Lung (tissue), 12 donors: ENCODE measurements around the gene LYST. TPM values are rescaled to one million over a fixed set of nuclear protein-coding genes. Genes with fewer than 3 reads are reported as not detected.

Experiments
- ATAC-seq: fragments of 200-7000 bp; cut with Tn5 transposase; one replicate; pipeline ENCODE4 v1.9.1; 2020; ENCODE audit warnings: moderate number of reproducible peaks; ENCODE audit not compliant: insufficient read depth, low FRiP score
- DNase-seq, 3 donors: peaks; one replicate each; pipeline ENCODE4 v3.0.0-alpha.2; 2013 to 2017
- H3K27ac ChIP-seq, 2 donors: one replicate each; pipeline ENCODE4 v1.5.1; 2013; ENCODE audit warnings: mild to moderate bottlenecking in 2 of 2, moderate library complexity in 2 of 2, control low read depth in 1 of 2, inconsistent platforms in 1 of 2, low read depth in 1 of 2, low read length in 1 of 2
- H3K27me3 ChIP-seq, 3 donors: one replicate each; pipeline ENCODE4 v1.5.1; 2013; ENCODE audit warnings: low read length in 2 of 3; ENCODE audit not compliant: control insufficient read depth in 3 of 3, insufficient read depth in 3 of 3
- H3K36me3 ChIP-seq, 4 donors: one replicate each; pipeline ENCODE4 v1.5.1; 2013; ENCODE audit warnings: low read length in 4 of 4, mild to moderate bottlenecking in 1 of 4, moderate library complexity in 1 of 4; ENCODE audit not compliant: control insufficient read depth in 4 of 4, insufficient read depth in 4 of 4
- H3K4me1 ChIP-seq, 5 donors: one replicate each; pipeline ENCODE4 v1.5.1; 2013; ENCODE audit warnings: low read length in 5 of 5, mild to moderate bottlenecking in 2 of 5, moderate library complexity in 1 of 5; ENCODE audit not compliant: control insufficient read depth in 5 of 5, insufficient read depth in 5 of 5
- H3K4me3 ChIP-seq: one replicate; pipeline ENCODE4 v1.5.1; 2013; ENCODE audit warnings: mild to moderate bottlenecking, control low read depth, moderate library complexity
- H3K9ac ChIP-seq, 2 donors: one replicate each; pipeline ENCODE4 v1.5.1; 2013; ENCODE audit warnings: low read length in 2 of 2, control low read depth in 1 of 2; ENCODE audit not compliant: insufficient read depth in 1 of 2
- H3K9me3 ChIP-seq, 4 donors: one replicate each; pipeline ENCODE4 v1.5.1; 2013; ENCODE audit warnings: low read length in 3 of 4, mild to moderate bottlenecking in 1 of 4, moderate library complexity in 1 of 4; ENCODE audit not compliant: control insufficient read depth in 4 of 4, insufficient read depth in 3 of 4
- WGBS, 2 donors: extraction: QIAGEN DNeasy Blood & Tissue Kit; methylation state at CpG; one replicate each; pipeline ENCODE4 v1.1.7; 2013; 5-methylcytosine and 5-hydroxymethylcytosine counted together
- polyA plus RNA-seq, 2 donors: library from polyadenylated mRNA; stranded (reverse); fragments of 200-250 nt; gene quantifications; one replicate each; pipeline ENCODE4 v1.2.1, GENCODE V29; 2013
- total RNA-seq, 2 donors: library from RNA; depleted of rRNA in 1 of 2; stranded (reverse); fragments of >200 nt in 1 of 2; gene quantifications; one replicate each; pipeline ENCODE4 v1.2.1, GENCODE V29; 2014 to 2021
- TF ChIP-seq, protein P1 (sequence below): IDR thresholded peaks from 2 replicates; pipeline ENCODE4 v1.5.1; 2012; ENCODE audit warnings: mild to moderate bottlenecking; ENCODE audit errors: control extremely low read depth, extremely low read depth
- donor health status: control.
- donor health status: control.
- donor health status: Bipolar disorder and iron deficiency.
- donor health status: healthy.
- donor health status: DM: yes; HTN: yes; CAD: no.

LYST gene
- total and polyA plus RNA-seq, 4 donors, result 9.8 to 82.7 (median 31.7) TPM

DNA sequence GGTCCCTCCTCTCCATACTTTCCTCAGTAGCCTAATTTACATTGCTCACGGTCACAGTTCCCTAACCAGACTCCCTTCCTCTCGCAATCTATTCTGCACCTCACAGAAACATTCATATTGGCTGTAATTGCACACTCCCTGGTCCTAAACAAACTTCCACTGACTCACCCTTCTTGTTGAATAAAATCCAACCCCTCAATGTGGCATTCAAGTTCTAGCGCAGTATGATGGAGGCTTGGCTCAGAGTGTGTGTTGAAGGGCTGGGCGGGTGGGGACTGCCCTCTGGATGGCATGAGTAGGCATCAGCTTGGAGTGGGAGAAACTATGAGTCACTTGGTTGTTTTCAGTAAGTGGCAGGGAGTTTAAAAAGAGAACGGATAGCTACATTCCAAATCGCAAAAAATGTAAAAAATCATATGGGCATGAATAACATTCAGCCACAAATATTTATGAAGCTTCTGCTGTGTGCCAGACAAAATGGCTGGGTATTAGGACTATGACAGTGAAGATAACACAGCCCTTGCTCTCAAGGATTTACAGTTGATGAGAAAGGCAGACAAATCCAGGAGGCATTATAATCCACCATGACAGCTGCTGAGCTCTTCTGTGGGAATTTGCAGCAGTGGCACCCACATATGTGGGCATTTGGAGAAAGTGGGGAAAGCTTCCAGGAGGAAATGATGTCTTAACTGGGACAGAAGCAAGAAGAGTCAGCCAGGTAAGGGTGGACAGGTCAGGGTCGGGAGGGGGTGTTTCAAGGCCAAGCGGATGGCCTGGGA is 42.2 kb upstream of the LYST start:
- Histone ChIP-seq H3K36me3 (no peaks in the 10 kb centered on the region), H3K4me1 (peaks cover 0 to 2% (median 0%) of the 10 kb centered on the region in 5 donors), H3K27ac (peak overlapping the region in 1 of 2 donors; percentile 88), H3K27me3 (no peaks in the 10 kb centered on the region), H3K9me3 (no peaks in the 10 kb centered on the region), H3K4me3 (no peak overlapping the region), H3K9ac (no peak overlapping the region)
- peak; percentile 49 for ATAC-seq
- TF ChIP-seq, protein P1, sequence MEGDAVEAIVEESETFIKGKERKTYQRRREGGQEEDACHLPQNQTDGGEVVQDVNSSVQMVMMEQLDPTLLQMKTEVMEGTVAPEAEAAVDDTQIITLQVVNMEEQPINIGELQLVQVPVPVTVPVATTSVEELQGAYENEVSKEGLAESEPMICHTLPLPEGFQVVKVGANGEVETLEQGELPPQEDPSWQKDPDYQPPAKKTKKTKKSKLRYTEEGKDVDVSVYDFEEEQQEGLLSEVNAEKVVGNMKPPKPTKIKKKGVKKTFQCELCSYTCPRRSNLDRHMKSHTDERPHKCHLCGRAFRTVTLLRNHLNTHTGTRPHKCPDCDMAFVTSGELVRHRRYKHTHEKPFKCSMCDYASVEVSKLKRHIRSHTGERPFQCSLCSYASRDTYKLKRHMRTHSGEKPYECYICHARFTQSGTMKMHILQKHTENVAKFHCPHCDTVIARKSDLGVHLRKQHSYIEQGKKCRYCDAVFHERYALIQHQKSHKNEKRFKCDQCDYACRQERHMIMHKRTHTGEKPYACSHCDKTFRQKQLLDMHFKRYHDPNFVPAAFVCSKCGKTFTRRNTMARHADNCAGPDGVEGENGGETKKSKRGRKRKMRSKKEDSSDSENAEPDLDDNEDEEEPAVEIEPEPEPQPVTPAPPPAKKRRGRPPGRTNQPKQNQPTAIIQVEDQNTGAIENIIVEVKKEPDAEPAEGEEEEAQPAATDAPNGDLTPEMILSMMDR, result no peak
- no peak for DNase-seq
- 64 to 79% methylated on average over 8 of the region's 8 CpGs for WGBS, 2 donors

DNA sequence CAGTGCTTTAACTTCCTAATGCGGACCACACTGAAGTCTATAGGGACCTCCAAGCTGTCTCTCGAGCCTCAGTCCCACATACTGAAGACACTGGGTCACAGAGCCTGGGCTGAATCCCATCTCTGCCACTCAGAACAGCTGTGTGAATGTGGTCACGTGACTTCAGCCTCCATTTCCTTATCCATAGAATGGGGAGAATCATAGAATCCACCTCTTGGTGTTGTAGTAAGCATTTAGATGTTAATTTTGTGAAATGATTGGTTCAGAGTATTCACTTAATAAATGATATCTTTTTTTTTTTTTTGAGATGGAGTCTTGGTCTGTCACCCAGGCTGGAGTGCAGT is 41.2 kb upstream of the LYST start:
- peaks cover 0 to 5% (median 0%) of the 10 kb centered on the region in 5 donors for H3K4me1 ChIP-seq
- no peaks in the 10 kb centered on the region for H3K36me3 ChIP-seq
- no peak overlapping the region for H3K27ac ChIP-seq
- ATAC-seq (no peak), DNase-seq (no peak)
- no peaks in the 10 kb centered on the region for H3K9me3 ChIP-seq
- WGBS, 2 donors, result 88 to 90% methylated on average over 3 of the region's 3 CpGs
- no peaks in the 10 kb centered on the region for H3K27me3 ChIP-seq
- TF ChIP-seq, protein P1, result no peak
- no peak overlapping the region for H3K4me3 ChIP-seq
- H3K9ac ChIP-seq, result no peak overlapping the region

DNA sequence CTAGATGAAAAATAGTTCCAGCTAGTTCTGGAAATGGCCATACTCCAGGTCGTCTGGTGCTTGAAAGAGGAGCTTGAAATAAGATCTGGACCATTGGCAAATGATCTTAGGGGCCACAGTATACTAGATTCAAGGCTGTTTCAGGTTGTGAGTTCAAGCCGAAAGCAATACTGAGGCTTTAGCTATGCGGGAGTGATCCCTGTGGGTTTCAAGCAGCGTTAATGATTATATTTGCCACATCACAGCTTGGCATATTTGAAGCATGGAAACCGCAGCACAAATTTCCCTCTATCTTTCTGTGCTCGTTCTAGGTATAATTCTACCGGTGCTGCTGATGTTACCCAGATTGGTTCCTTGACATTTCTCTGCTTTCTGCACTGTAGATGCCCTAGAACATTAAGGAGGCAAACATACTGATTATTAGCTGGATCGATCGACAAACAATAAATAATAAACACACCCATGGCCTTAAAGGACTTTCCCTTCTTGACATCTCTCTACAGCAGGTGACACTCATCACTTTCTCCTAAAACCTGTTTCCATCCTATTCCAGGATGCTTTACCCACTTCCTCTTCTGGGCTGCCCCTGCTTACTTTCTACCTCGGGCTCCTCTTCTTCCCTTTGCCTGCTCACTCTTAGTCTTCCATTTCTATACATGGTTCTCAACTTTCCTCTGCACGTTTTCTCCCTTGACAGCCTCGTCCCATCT is 40.6 kb upstream of the LYST start:
- H3K36me3 ChIP-seq, result no peaks in the 10 kb centered on the region
- DNase-seq, result no peak
- no peak for ATAC-seq
- WGBS, 2 donors, result 81 to 83% methylated on average over 12 of the region's 12 CpGs
- H3K27ac ChIP-seq, result no peak overlapping the region
- H3K9me3 ChIP-seq, result no peaks in the 10 kb centered on the region
- H3K9ac ChIP-seq, result no peak overlapping the region
- TF ChIP-seq, protein P1, result no peak
- H3K4me3 ChIP-seq, result no peak overlapping the region
- peaks cover 0 to 5% (median 0%) of the 10 kb centered on the region in 5 donors for H3K4me1 ChIP-seq
- no peaks in the 10 kb centered on the region for H3K27me3 ChIP-seq
